ENCODE data around the gene CNTN6.

CNTN6 gene

GRCh38 chr3:1292571-1293071 is 199.8 kb downstream of the CNTN6 start:
- no peak for TF ChIP-seq CTCF (IDR thresholded peaks at IDR 0.05; ENCODE audit: extremely low read depth, missing control alignments)
- DNase-seq (ENCODE audit: low spot score), result no peak

GRCh38 chr3:1294586-1294985 is 201.8 kb downstream of the CNTN6 start:
- no peak for TF ChIP-seq CTCF (IDR thresholded peaks at IDR 0.05; ENCODE audit: extremely low read depth, missing control alignments)
- DNase-seq (ENCODE audit: low spot score), result no peak

- DNase-seq (ENCODE audit: low spot score), result no peak
- TF ChIP-seq CTCF (IDR thresholded peaks at IDR 0.05; ENCODE audit: extremely low read depth, missing control alignments), result no peak
These were observed 225.6 kb downstream of the CNTN6 start for GRCh38 chr3:1318296-1319005.

GRCh38 chr3:1326546-1326945 is 233.7 kb downstream of the CNTN6 start:
- DNase-seq (ENCODE audit: low spot score), result no peak
- TF ChIP-seq CTCF (IDR thresholded peaks at IDR 0.05; ENCODE audit: extremely low read depth, missing control alignments), result no peak

- no peak for DNase-seq (ENCODE audit: low spot score)
- no peak for TF ChIP-seq CTCF (IDR thresholded peaks at IDR 0.05; ENCODE audit: extremely low read depth, missing control alignments)
These were observed 237.3 kb downstream of the CNTN6 start for GRCh38 chr3:1330107-1330506.

- no peak for DNase-seq (ENCODE audit: low spot score)
- TF ChIP-seq CTCF (IDR thresholded peaks at IDR 0.05; ENCODE audit: extremely low read depth, missing control alignments), result no peak
These were observed 253.6 kb downstream of the CNTN6 start for GRCh38 chr3:1346386-1346785.

GRCh38 chr3:1348547-1348946 is 255.7 kb downstream of the CNTN6 start:
- no peak for TF ChIP-seq CTCF (IDR thresholded peaks at IDR 0.05; ENCODE audit: extremely low read depth, missing control alignments)
- DNase-seq (ENCODE audit: low spot score), result no peak
